SW 1271 (cell line): ENCODE data around the gene UBL4A.
A peak's percentile ranks its signal among the peaks of the same experiment; 100 is the strongest.

Experiments
- DNase-seq, 2 experiments: peaks; one replicate each; lab custom pipeline; 2025; lab: John Stamatoyannopoulos, UW

The UBL4A gene

GRCh38 chrX:154486396-154487207 is at the start of gene UBL4A:
UBL4A (minus strand) TSS chrX:154486615; CDS start chrX:154486584, 31 bp downstream.
- peak in 1 of 2 experiments; percentile 57 for DNase-seq

- no peak for DNase-seq
Observed at GRCh38 chrX:154535892-154536291, 49.5 kb upstream of the UBL4A start.

GRCh38 chrX:154534526-154535322 is 48.3 kb upstream of the UBL4A start:
- DNase-seq, result peak; percentile 38 to 41

GRCh38 chrX:154532690-154533089 is 46.3 kb upstream of the UBL4A start:
- no peak for DNase-seq

GRCh38 chrX:154531626-154532025 is 45.2 kb upstream of the UBL4A start:
- no peak for DNase-seq

- no peak for DNase-seq
Observed at GRCh38 chrX:154530286-154530685, 43.9 kb upstream of the UBL4A start.

GRCh38 chrX:154529206-154529612 is 42.8 kb upstream of the UBL4A start:
- no peak for DNase-seq

- DNase-seq, result peak in 1 of 2 experiments; percentile 73
Observed at GRCh38 chrX:154526901-154527675, 40.7 kb upstream of the UBL4A start.

GRCh38 chrX:154525606-154526490 is 39.4 kb upstream of the UBL4A start:
- no peak for DNase-seq

- DNase-seq, result no peak
Observed at GRCh38 chrX:154519389-154519788, 33.0 kb upstream of the UBL4A start.

- no peak for DNase-seq
Observed at GRCh38 chrX:154517101-154517781, 30.8 kb upstream of the UBL4A start.

GRCh38 chrX:154516656-154517100 is 30.3 kb upstream of the UBL4A start:
- DNase-seq, result no peak

- DNase-seq, result peak in 1 of 2 experiments; percentile 83
Observed at GRCh38 chrX:154515966-154516655, 29.7 kb upstream of the UBL4A start, which contains the start of gene FAM3A. FAM3A (minus strand) TSS chrX:154516232; CDS start chrX:154515772, 460 bp downstream.

GRCh38 chrX:154515090-154515965 is 28.9 kb upstream of the UBL4A start:
- DNase-seq, result no peak

GRCh38 chrX:154513716-154514115 is 27.3 kb upstream of the UBL4A start:
- DNase-seq, result no peak

GRCh38 chrX:154512879-154513553 is 26.6 kb upstream of the UBL4A start:
- DNase-seq, result no peak

GRCh38 chrX:154511761-154512160 is 25.3 kb upstream of the UBL4A start:
- DNase-seq, result no peak

- DNase-seq, result no peak
Observed at GRCh38 chrX:154509455-154509854, 23.0 kb upstream of the UBL4A start.
